Transverse colon (tissue), 4 donors: Measurements from ENCODE around the gene COX7A2L. TPM values are rescaled to one million over a fixed set of nuclear protein-coding genes. Genes with fewer than 3 reads are reported as not detected.

ENCODE experiments used
- DNase-seq: peaks from one replicate; pipeline ENCODE4 v3.0.0-alpha.2; 2019
- H3K27ac ChIP-seq, 4 donors: fragments of 200-600 bp; sonication (generic); 2 replicates each; pipeline ENCODE4 v1.5.1; 2016 to 2018; ENCODE audit warnings: inconsistent platforms in 4 of 4
- H3K27me3 ChIP-seq: fragments of 200-600 bp; sonication (generic); 2 replicates; pipeline ENCODE4 v1.5.1; 2017; ENCODE audit warnings: inconsistent platforms
- H3K36me3 ChIP-seq, 4 donors: fragments of 200-600 bp; sonication (generic); 2 replicates each; pipeline ENCODE4 v1.5.1; 2017 to 2019; ENCODE audit warnings: inconsistent platforms in 4 of 4
- H3K4me1 ChIP-seq, 4 donors: fragments of 200-600 bp; sonication (generic); 2 replicates each; pipeline ENCODE4 v1.5.1; 2017 to 2020; ENCODE audit warnings: inconsistent platforms in 4 of 4
- H3K4me3 ChIP-seq, 4 donors: fragments of 200-600 bp; sonication (generic); 1 replicate in 1 of 4; 2 replicates in 3 of 4; pipeline versions ENCODE4 v1.5.1 to v1.6.1; 2017 to 2019; ENCODE audit warnings: inconsistent platforms in 4 of 4
- H3K9me3 ChIP-seq, 2 donors: fragments of 200-600 bp; sonication (generic); 2 replicates each; pipeline ENCODE4 v1.5.1; 2017 to 2019; ENCODE audit warnings: inconsistent platforms in 2 of 2
- EP300 ChIP-seq: sonication (generic); formaldehyde crosslinking; IDR thresholded peaks from one replicate; pipeline ENCODE4 v1.6.1; 2017; ENCODE audit warnings: antibody characterized with exemption, low read depth
- POLR2A ChIP-seq: fragments of 450-650 bp; IDR thresholded peaks from one replicate; pipeline ENCODE4 v1.6.1; 2016; ENCODE audit warnings: antibody characterized with exemption, mild to moderate bottlenecking, moderate library complexity
- POLR2AphosphoS5 ChIP-seq, 3 donors: sonication (generic); formaldehyde crosslinking; IDR thresholded peaks; one replicate each; pipeline ENCODE4 v1.6.1; 2016; ENCODE audit warnings: antibody characterized with exemption in 3 of 3
- WGBS, 2 donors: methylation state at CpG; one replicate each; pipeline ENCODE4 v1.1.5; 2018; ENCODE audit warnings: low coverage in 1 of 2; 5-methylcytosine and 5-hydroxymethylcytosine counted together
- in situ Hi-C, 4 donors: fragments of 200-750 bp; cut with MboI; loops; one replicate each; pipeline versions ENCODE4 v1.15.0 to v1.15.1; 2017; ENCODE audit warnings: low sequenced_read_pairs in 3 of 4, low pct_ligation_motif_present in 1 of 4, low pct_unique_long_range_greater_than_20kb in 1 of 4
- intact Hi-C: fragments of 100-400 bp; cut with DNase I; formaldehyde crosslinking; loops from one replicate; pipeline ENCODE4 v1.15.1; 2023; ENCODE audit warnings: low total_unique reads
- total RNA-seq, 4 donors: library from RNA; depleted of rRNA; stranded (reverse); fragments of >200 nt; gene quantifications; one replicate each; pipeline ENCODE4 v1.1.0, GENCODE V29; 2016
- TF ChIP-seq, protein P1 (sequence below), 5 experiments: fragments of 200-600 bp in 3 of 5; fragments of 450-650 bp in 2 of 5; sonication (generic) in 3 of 5; IDR thresholded peaks; 1 replicate in 2 of 5; 2 replicates in 3 of 5; pipeline ENCODE4 v1.5.1; 2016 to 2017; ENCODE audit warnings: antibody characterized with exemption in 5 of 5, inconsistent platforms in 3 of 5, mild to moderate bottlenecking in 2 of 5, moderate library complexity in 1 of 5

COX7A2L gene
- total RNA-seq, 4 donors from 2014 or later: 12.3 to 180 (median 152) TPM

- no peak overlapping the region for H3K4me3 ChIP-seq
- WGBS, 2 donors: 55 to 75% methylated on average over 2 of the region's 2 CpGs
- DNase-seq: no peak
- no peaks in the 10 kb centered on the region for H3K27me3 ChIP-seq
- H3K9me3 ChIP-seq: no peaks in the 10 kb centered on the region
- in situ Hi-C loops: no loop called here
- TF ChIP-seq, protein P1, sequence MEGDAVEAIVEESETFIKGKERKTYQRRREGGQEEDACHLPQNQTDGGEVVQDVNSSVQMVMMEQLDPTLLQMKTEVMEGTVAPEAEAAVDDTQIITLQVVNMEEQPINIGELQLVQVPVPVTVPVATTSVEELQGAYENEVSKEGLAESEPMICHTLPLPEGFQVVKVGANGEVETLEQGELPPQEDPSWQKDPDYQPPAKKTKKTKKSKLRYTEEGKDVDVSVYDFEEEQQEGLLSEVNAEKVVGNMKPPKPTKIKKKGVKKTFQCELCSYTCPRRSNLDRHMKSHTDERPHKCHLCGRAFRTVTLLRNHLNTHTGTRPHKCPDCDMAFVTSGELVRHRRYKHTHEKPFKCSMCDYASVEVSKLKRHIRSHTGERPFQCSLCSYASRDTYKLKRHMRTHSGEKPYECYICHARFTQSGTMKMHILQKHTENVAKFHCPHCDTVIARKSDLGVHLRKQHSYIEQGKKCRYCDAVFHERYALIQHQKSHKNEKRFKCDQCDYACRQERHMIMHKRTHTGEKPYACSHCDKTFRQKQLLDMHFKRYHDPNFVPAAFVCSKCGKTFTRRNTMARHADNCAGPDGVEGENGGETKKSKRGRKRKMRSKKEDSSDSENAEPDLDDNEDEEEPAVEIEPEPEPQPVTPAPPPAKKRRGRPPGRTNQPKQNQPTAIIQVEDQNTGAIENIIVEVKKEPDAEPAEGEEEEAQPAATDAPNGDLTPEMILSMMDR (IDR thresholded peaks at IDR 0.05): no peak
- no peak for TF ChIP-seq POLR2AphosphoS5 (IDR thresholded peaks at IDR 0.05)
- TF ChIP-seq POLR2A: no peak
- no peak for TF ChIP-seq EP300
- H3K4me1 ChIP-seq: peaks cover 0 to 16% (median 0%) of the 10 kb centered on the region in 4 donors
- intact Hi-C loops: no loop called here
- no peak overlapping the region for H3K27ac ChIP-seq
- peaks cover 0 to 39% (median 11%) of the 10 kb centered on the region in 4 donors for H3K36me3 ChIP-seq
These were observed 60.5 kb downstream of the COX7A2L start for GRCh38 chr2:42300527-42300926.

Other genes starting within 250 kb of the COX7A2L start
- 10 to 100 TPM; 49.7 to 91.5 (median 67.5) TPM for gene EML4, start 191.9 kb downstream of the COX7A2L start, total RNA-seq
- gene KCNG3, start 132.8 kb upstream of the COX7A2L start, total RNA-seq: 10 to 100 TPM; 11.3 to 25.4 (median 18.5) TPM
- gene MTA3, start 207.4 kb upstream of the COX7A2L start, total RNA-seq: 10 to 100 TPM; 40.0 to 73.2 (median 54.3) TPM